Measurements from ENCODE around the gene SULT1A2. TPM values are rescaled to one million over a fixed set of nuclear protein-coding genes. Genes with fewer than 3 reads are reported as not detected.
"Not testable (repeated sequence)": the region's sequence is repeated elsewhere in the genome, so short reads cannot be mapped to it uniquely, and the experiment has no call there.

SULT1A2 gene
- 10 to 100 TPM in 1 of 4 donors, 1 to 10 TPM in 2, not detected in 1; 2.4 to 11.8 (median 6.1) TPM for total RNA-seq

- Histone ChIP-seq H3K27me3 (peaks cover 0 to 10% of the 10 kb centered on the region in 2 donors), H3K9me3 (no peaks in the 10 kb centered on the region), H3K4me1 (peaks cover 0 to 15% (median 2%) of the 10 kb centered on the region in 4 donors), H3K4me3 (peak within 1 kb of the TSS in 1 of 4 donors; percentile 20), H3K36me3 (peaks cover 0 to 12% (median 0%) of the 10 kb centered on the region in 3 donors), H3K27ac (peak within 1 kb of the TSS in 2 of 4 donors; percentile 13 to 26)
- TF ChIP-seq EP300 (IDR thresholded peaks at IDR 0.05) (no peak), POLR2A (IDR thresholded peaks at IDR 0.05) (no peak), CTCF (IDR thresholded peaks at IDR 0.05) (no peak)
- DNase-seq (ENCODE audit: low spot score in 2 of 2), result no peak
- 25 to 29% methylated on average over 11 of the region's 11 CpGs for WGBS, 2 donors
Observed at GRCh38 chr16:28596840-28597691, at the start of gene SULT1A2. TSS of gene SULT1A2 (minus strand) at chr16:28597050. CDS start at chr16:28595930, 1,120 bp downstream.

GRCh38 chr16:28639959-28640358 lies 43.1 kb upstream of the SULT1A2 start:
- not testable (repeated sequence) for H3K36me3 ChIP-seq; H3K4me3 ChIP-seq; H3K27ac ChIP-seq; H3K9me3 ChIP-seq; DNase-seq (ENCODE audit: low spot score in 2 of 2); H3K4me1 ChIP-seq; H3K27me3 ChIP-seq
- 58 to 88% methylated on average over 2 of the region's 2 CpGs for WGBS, 2 donors

GRCh38 chr16:28638359-28638758 lies 41.5 kb upstream of the SULT1A2 start:
- 83 to 90% methylated on average over 2 to 3 of the region's 5 CpGs for WGBS, 2 donors
- not testable (repeated sequence) for H3K9me3 ChIP-seq; H3K4me1 ChIP-seq; H3K27me3 ChIP-seq; H3K36me3 ChIP-seq; DNase-seq (ENCODE audit: low spot score in 2 of 2); H3K4me3 ChIP-seq; H3K27ac ChIP-seq

GRCh38 chr16:28637765-28638164 lies 40.9 kb upstream of the SULT1A2 start, which contains the start of gene NPIPB8:
TSS of gene NPIPB8 (plus strand) at chr16:28638065. CDS start at chr16:28638361, 296 bp downstream.
- not testable (repeated sequence) for H3K4me1 ChIP-seq; H3K4me3 ChIP-seq; H3K27ac ChIP-seq; H3K36me3 ChIP-seq; DNase-seq (ENCODE audit: low spot score in 2 of 2); H3K9me3 ChIP-seq; H3K27me3 ChIP-seq
- 78 to 80% methylated on average over 1 of the region's 1 CpG for WGBS, 2 donors

GRCh38 chr16:28636093-28636823 lies 39.4 kb upstream of the SULT1A2 start:
- not testable (repeated sequence) for H3K27me3 ChIP-seq; H3K4me3 ChIP-seq; DNase-seq (ENCODE audit: low spot score in 2 of 2); H3K4me1 ChIP-seq; H3K27ac ChIP-seq; H3K9me3 ChIP-seq; H3K36me3 ChIP-seq
- 43 to 55% methylated on average over 5 of the region's 5 CpGs for WGBS, 2 donors

- DNase-seq (ENCODE audit: low spot score in 2 of 2); H3K4me3 ChIP-seq: not testable (repeated sequence)
- 70 to 84% methylated on average over 3 to 5 of the region's 5 CpGs for WGBS, 2 donors
Observed at GRCh38 chr16:28630905-28631304, 34.1 kb upstream of the SULT1A2 start.

GRCh38 chr16:28623172-28623711 lies 26.4 kb upstream of the SULT1A2 start:
- H3K4me3 ChIP-seq, result peak overlapping the region; percentile 40 to 61 (median 51)
- peaks cover 0 to 13% (median 0%) of the 10 kb centered on the region in 4 donors for H3K4me1 ChIP-seq
- H3K27ac ChIP-seq, result peak overlapping the region in 2 of 4 donors; percentile 10 to 51
- TF ChIP-seq EP300 (IDR thresholded peaks at IDR 0.05), result no peak
- TF ChIP-seq CTCF (IDR thresholded peaks at IDR 0.05), result no peak
- TF ChIP-seq POLR2A (IDR thresholded peaks at IDR 0.05), result no peak
- 2 to 32% methylated on average over 24 to 39 of the region's 68 CpGs for WGBS, 2 donors
- no peak for DNase-seq (ENCODE audit: low spot score in 2 of 2)
- H3K27me3 ChIP-seq, result peaks cover 0 to 14% of the 10 kb centered on the region in 2 donors
- H3K36me3 ChIP-seq, result no peaks in the 10 kb centered on the region
- no peaks in the 10 kb centered on the region for H3K9me3 ChIP-seq

More at GRCh38 chr16:28630905-28631304, 34.1 kb upstream of the SULT1A2 start:
- H3K36me3 ChIP-seq, H3K27ac ChIP-seq, H3K27me3 ChIP-seq, H3K4me1 ChIP-seq, H3K9me3 ChIP-seq: not testable (repeated sequence)

- H3K36me3 ChIP-seq, result not testable (repeated sequence)
Observed at GRCh38 chr16:28622532-28623171, 25.8 kb upstream of the SULT1A2 start.

More at GRCh38 chr16:28622532-28623171, 25.8 kb upstream of the SULT1A2 start:
- peaks cover 0 to 13% (median 0%) of the 10 kb centered on the region in 4 donors for H3K4me1 ChIP-seq
- not testable (repeated sequence) for H3K9me3 ChIP-seq; DNase-seq (ENCODE audit: low spot score in 2 of 2)
- peak overlapping the region in 2 of 4 donors; percentile 10 to 51 for H3K27ac ChIP-seq
- H3K27me3 ChIP-seq, result peaks cover 0 to 14% of the 10 kb centered on the region in 2 donors
- peak overlapping the region; percentile 40 to 61 (median 51) for H3K4me3 ChIP-seq
- 41 to 55% methylated on average over 20 to 24 of the region's 24 CpGs for WGBS, 2 donors

Data from tibial nerve (tissue), 4 donors.